ENCODE data around the gene HSPA4L.

HSPA4L gene

GRCh38 chr4:127870281-127870680 is 88.2 kb downstream of the HSPA4L start:
- Histone ChIP-seq H3K36me3 (ENCODE audit: control insufficient read depth in 2 of 2, insufficient read depth in 2 of 2, low read length in 2 of 2) (no peaks in the 10 kb centered on the region), H3K9me3 (ENCODE audit: control insufficient read depth in 2 of 2, low read length in 2 of 2) (no peaks in the 10 kb centered on the region), H3K9ac (ENCODE audit: low read length in 2 of 2) (no peak overlapping the region), H3K4me3 (ENCODE audit: low read length in 2 of 2) (no peak overlapping the region), H3K27me3 (ENCODE audit: control insufficient read depth in 1 of 2, insufficient read depth in 2 of 2, low read length in 2 of 2) (no peaks in the 10 kb centered on the region), H3K27ac (ENCODE audit: low read length) (no peak overlapping the region), H3K4me1 (ENCODE audit: control insufficient read depth, insufficient read depth, low read length) (peaks cover 4% of the 10 kb centered on the region)

GRCh38 chr4:127870688-127871087 is 88.6 kb downstream of the HSPA4L start:
- no peak overlapping the region for H3K27ac ChIP-seq (ENCODE audit: low read length)
- H3K4me1 ChIP-seq (ENCODE audit: control insufficient read depth, insufficient read depth, low read length), result peaks cover 4% of the 10 kb centered on the region
- H3K27me3 ChIP-seq (ENCODE audit: control insufficient read depth in 1 of 2, insufficient read depth in 2 of 2, low read length in 2 of 2), result no peaks in the 10 kb centered on the region
- H3K4me3 ChIP-seq (ENCODE audit: low read length in 2 of 2), result peak overlapping the region in 1 of 2 donors; percentile 4
- H3K9ac ChIP-seq (ENCODE audit: low read length in 2 of 2), result no peak overlapping the region
- H3K36me3 ChIP-seq (ENCODE audit: control insufficient read depth in 2 of 2, insufficient read depth in 2 of 2, low read length in 2 of 2), result no peaks in the 10 kb centered on the region
- H3K9me3 ChIP-seq (ENCODE audit: control insufficient read depth in 2 of 2, low read length in 2 of 2), result no peaks in the 10 kb centered on the region

GRCh38 chr4:127875791-127876190 is 93.7 kb downstream of the HSPA4L start:
- no peaks in the 10 kb centered on the region for H3K27me3 ChIP-seq (ENCODE audit: control insufficient read depth in 1 of 2, insufficient read depth in 2 of 2, low read length in 2 of 2)
- no peak overlapping the region for H3K9ac ChIP-seq (ENCODE audit: low read length in 2 of 2)
- no peaks in the 10 kb centered on the region for H3K36me3 ChIP-seq (ENCODE audit: control insufficient read depth in 2 of 2, insufficient read depth in 2 of 2, low read length in 2 of 2)
- H3K4me1 ChIP-seq (ENCODE audit: control insufficient read depth, insufficient read depth, low read length), result peaks cover 3% of the 10 kb centered on the region
- H3K4me3 ChIP-seq (ENCODE audit: low read length in 2 of 2), result no peak overlapping the region
- H3K9me3 ChIP-seq (ENCODE audit: control insufficient read depth in 2 of 2, low read length in 2 of 2), result no peaks in the 10 kb centered on the region
- no peak overlapping the region for H3K27ac ChIP-seq (ENCODE audit: low read length)

- no peaks in the 10 kb centered on the region for H3K9me3 ChIP-seq (ENCODE audit: control insufficient read depth in 2 of 2, low read length in 2 of 2)
These were observed 98.8 kb downstream of the HSPA4L start, which contains the start of gene PLK4 for GRCh38 chr4:127880763-127881562. Gene PLK4 (plus strand): TSS chr4:127880893. CDS start chr4:127881135, 242 bp downstream.

GRCh38 chr4:127881563-127881864 is 99.4 kb downstream of the HSPA4L start:
- Histone ChIP-seq H3K4me3 (ENCODE audit: low read length in 2 of 2) (peak overlapping the region; percentile 95 to 98), H3K4me1 (ENCODE audit: control insufficient read depth, insufficient read depth, low read length) (peaks cover 5% of the 10 kb centered on the region), H3K36me3 (ENCODE audit: control insufficient read depth in 2 of 2, insufficient read depth in 2 of 2, low read length in 2 of 2) (no peaks in the 10 kb centered on the region), H3K27ac (ENCODE audit: low read length) (no peak overlapping the region), H3K9me3 (ENCODE audit: control insufficient read depth in 2 of 2, low read length in 2 of 2) (no peaks in the 10 kb centered on the region), H3K27me3 (ENCODE audit: control insufficient read depth in 1 of 2, insufficient read depth in 2 of 2, low read length in 2 of 2) (no peaks in the 10 kb centered on the region), H3K9ac (ENCODE audit: low read length in 2 of 2) (peak overlapping the region; percentile 21 to 87)

More at GRCh38 chr4:127880763-127881562, 98.8 kb downstream of the HSPA4L start, which contains the start of gene PLK4:
- Histone ChIP-seq H3K4me3 (ENCODE audit: low read length in 2 of 2) (peak within 1 kb of the TSS; percentile 95 to 98), H3K27me3 (ENCODE audit: control insufficient read depth in 1 of 2, insufficient read depth in 2 of 2, low read length in 2 of 2) (no peaks in the 10 kb centered on the region), H3K27ac (ENCODE audit: low read length) (peak within 1 kb of the TSS; percentile 53), H3K9ac (ENCODE audit: low read length in 2 of 2) (peak within 1 kb of the TSS; percentile 72 to 87), H3K36me3 (ENCODE audit: control insufficient read depth in 2 of 2, insufficient read depth in 2 of 2, low read length in 2 of 2) (no peaks in the 10 kb centered on the region), H3K4me1 (ENCODE audit: control insufficient read depth, insufficient read depth, low read length) (peaks cover 5% of the 10 kb centered on the region)

- no peak overlapping the region for H3K9ac ChIP-seq (ENCODE audit: low read length in 2 of 2)
- no peaks in the 10 kb centered on the region for H3K9me3 ChIP-seq (ENCODE audit: control insufficient read depth in 2 of 2, low read length in 2 of 2)
- no peak overlapping the region for H3K4me3 ChIP-seq (ENCODE audit: low read length in 2 of 2)
- H3K4me1 ChIP-seq (ENCODE audit: control insufficient read depth, insufficient read depth, low read length), result no peaks in the 10 kb centered on the region
- no peaks in the 10 kb centered on the region for H3K36me3 ChIP-seq (ENCODE audit: control insufficient read depth in 2 of 2, insufficient read depth in 2 of 2, low read length in 2 of 2)
- H3K27ac ChIP-seq (ENCODE audit: low read length), result no peak overlapping the region
- H3K27me3 ChIP-seq (ENCODE audit: control insufficient read depth in 1 of 2, insufficient read depth in 2 of 2, low read length in 2 of 2), result no peaks in the 10 kb centered on the region
These were observed 106.4 kb downstream of the HSPA4L start for GRCh38 chr4:127888559-127888958.

- no peaks in the 10 kb centered on the region for H3K27me3 ChIP-seq (ENCODE audit: control insufficient read depth in 1 of 2, insufficient read depth in 2 of 2, low read length in 2 of 2)
- no peaks in the 10 kb centered on the region for H3K9me3 ChIP-seq (ENCODE audit: control insufficient read depth in 2 of 2, low read length in 2 of 2)
- H3K27ac ChIP-seq (ENCODE audit: low read length), result no peak overlapping the region
- H3K36me3 ChIP-seq (ENCODE audit: control insufficient read depth in 2 of 2, insufficient read depth in 2 of 2, low read length in 2 of 2), result no peaks in the 10 kb centered on the region
- no peak overlapping the region for H3K4me3 ChIP-seq (ENCODE audit: low read length in 2 of 2)
- no peak overlapping the region for H3K9ac ChIP-seq (ENCODE audit: low read length in 2 of 2)
- H3K4me1 ChIP-seq (ENCODE audit: control insufficient read depth, insufficient read depth, low read length), result no peaks in the 10 kb centered on the region
These were observed 107.8 kb downstream of the HSPA4L start for GRCh38 chr4:127889903-127890302.

All from stomach smooth muscle (tissue), 2 donors.